Neural progenitor cell (in vitro differentiated cells): ENCODE results near the gene BUD31. TPM values are rescaled to one million over a fixed set of nuclear protein-coding genes. Genes with fewer than 3 reads are reported as not detected.
A peak's percentile ranks its signal among the peaks of the same experiment; 100 is the strongest.
"Not testable (repeated sequence)": the region's sequence is repeated elsewhere in the genome, so short reads cannot be mapped to it uniquely, and the experiment has no call there.

Experiments
- DNase-seq: peaks from one replicate; pipeline ENCODE4 v3.0.0-alpha.2; 2016; ENCODE audit warnings: low spot score
- H2AFZ ChIP-seq: fragments of 200-600 bp; sonication (generic); replicated peaks from 2 replicates; pipeline ENCODE4 v1.6.1; 2016; ENCODE audit warnings: antibody characterized with exemption
- H3F3A ChIP-seq: fragments of 200-600 bp; sonication (generic); 2 replicates; pipeline ENCODE4 v1.6.1; 2016; ENCODE audit warnings: antibody characterized with exemption, low read depth
- H3K27ac ChIP-seq: fragments of 200-600 bp; sonication (generic); 2 replicates; pipeline ENCODE4 v1.5.1; 2016; ENCODE audit warnings: mild to moderate bottlenecking
- H3K27me3 ChIP-seq: fragments of 200-600 bp; sonication (generic); 2 replicates; pipeline ENCODE4 v1.6.1; 2016; ENCODE audit warnings: mild to moderate bottlenecking, moderate library complexity
- H3K36me3 ChIP-seq: fragments of 200-600 bp; sonication (generic); 2 replicates; pipeline ENCODE4 v1.5.1; 2016
- H3K4me1 ChIP-seq: fragments of 200-600 bp; sonication (generic); 2 replicates; pipeline ENCODE4 v1.6.1; 2016; ENCODE audit warnings: mixed run types
- H3K4me2 ChIP-seq: fragments of 200-600 bp; sonication (generic); 2 replicates; pipeline ENCODE4 v1.6.1; 2016
- H3K4me3 ChIP-seq: fragments of 200-600 bp; sonication (generic); 2 replicates; pipeline ENCODE4 v1.5.1; 2016
- H3K79me2 ChIP-seq: fragments of 200-600 bp; sonication (generic); 2 replicates; pipeline ENCODE4 v1.6.1; 2016; ENCODE audit warnings: low read depth
- H3K9ac ChIP-seq: fragments of 200-600 bp; sonication (generic); 2 replicates; pipeline ENCODE4 v1.6.1; 2016
- H3K9me3 ChIP-seq: fragments of 200-600 bp; sonication (generic); 2 replicates; pipeline ENCODE4 v1.5.1; 2016; ENCODE audit warnings: low read depth
- H4K20me1 ChIP-seq: fragments of 200-600 bp; sonication (generic); 2 replicates; pipeline ENCODE4 v1.6.1; 2016; ENCODE audit warnings: low read depth
- H3K27ac Mint-ChIP-seq: 3 replicates; pipeline ENCODE4 v1.8.0; 2021; ENCODE audit warnings: mixed read lengths
- H3K27me3 Mint-ChIP-seq: 2 replicates; pipeline ENCODE4 v1.8.0; 2022; ENCODE audit warnings: low read depth, mild to moderate bottlenecking, inconsistent platforms, moderate library complexity, mixed read lengths; ENCODE audit not compliant: insufficient read depth
- H3K36me3 Mint-ChIP-seq: 3 replicates; pipeline ENCODE4 v1.8.0; 2021; ENCODE audit warnings: mixed read lengths
- H3K4me1 Mint-ChIP-seq: 3 replicates; pipeline ENCODE4 v1.8.0; 2021; ENCODE audit warnings: mixed read lengths
- H3K4me3 Mint-ChIP-seq: 3 replicates; pipeline ENCODE4 v1.8.0; 2021; ENCODE audit warnings: mild to moderate bottlenecking, moderate library complexity, mixed read lengths
- H3K9me3 Mint-ChIP-seq: 3 replicates; pipeline ENCODE4 v1.8.0; 2020; ENCODE audit warnings: mixed read lengths
- EZH2 ChIP-seq: fragments of 200-600 bp; sonication (generic); IDR thresholded peaks from 2 replicates; pipeline ENCODE4 v1.6.1; 2017; ENCODE audit warnings: antibody characterized with exemption, mild to moderate bottlenecking, moderate library complexity
- EZH2phosphoT487 ChIP-seq: fragments of 200-600 bp; sonication (generic); IDR thresholded peaks from 2 replicates; pipeline ENCODE4 v1.6.1; 2017; ENCODE audit warnings: antibody characterized with exemption
- total RNA-seq: library from RNA; depleted of rRNA; stranded (reverse); fragments of >200 nt; gene quantifications from 2 replicates; pipeline ENCODE4 v1.2.3, GENCODE V29; 2015; ENCODE audit warnings: low replicate concordance
- TF ChIP-seq, protein P1 (sequence below): fragments of 200-600 bp; sonication (generic); IDR thresholded peaks from 2 replicates; pipeline ENCODE4 v1.5.1; 2017; ENCODE audit warnings: antibody characterized with exemption, mild to moderate bottlenecking

Gene BUD31
- total RNA-seq, 1 donor from 2014 or later, result 98.2 TPM

DNA sequence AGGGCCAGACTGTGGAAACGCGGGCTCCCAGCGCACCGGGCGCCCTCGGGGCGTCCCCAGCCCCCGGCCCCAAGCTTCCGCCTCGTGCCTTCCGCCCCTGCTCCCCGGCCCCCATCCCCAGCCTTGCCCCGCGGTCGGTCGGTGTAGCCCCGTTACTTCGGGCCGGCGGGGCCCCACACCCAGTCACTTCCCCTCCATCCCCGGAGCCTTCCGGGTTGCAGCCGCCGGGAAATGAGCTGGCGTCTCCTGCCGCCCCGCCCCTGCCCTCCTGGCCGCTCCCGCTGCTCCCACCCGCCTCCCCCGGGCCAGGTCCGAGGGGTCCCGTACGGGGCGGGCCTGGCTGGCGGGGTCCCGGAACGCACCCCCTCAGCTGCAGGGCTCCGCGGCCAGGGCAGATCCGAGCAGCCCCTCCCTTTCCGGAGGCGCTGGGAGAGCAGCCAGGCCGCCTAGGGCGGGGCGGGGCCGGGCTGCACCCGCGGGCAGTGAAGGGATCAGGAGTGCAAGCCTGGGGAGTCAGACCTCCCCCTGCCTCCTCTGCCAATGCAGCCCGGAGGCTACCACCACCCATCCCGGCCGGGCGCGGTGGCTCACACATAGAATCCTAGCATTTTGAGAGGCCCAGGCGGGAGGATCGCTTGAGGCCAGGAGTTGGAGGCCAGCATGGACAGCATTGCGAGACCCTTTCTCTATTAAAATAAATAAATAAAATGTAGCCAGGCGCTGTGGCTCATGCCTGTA lies 33.5 kb upstream of the BUD31 start:
- peak overlapping the region; percentile 82 for H3K4me2 ChIP-seq
- TF ChIP-seq EZH2phosphoT487, result no peak

DNA sequence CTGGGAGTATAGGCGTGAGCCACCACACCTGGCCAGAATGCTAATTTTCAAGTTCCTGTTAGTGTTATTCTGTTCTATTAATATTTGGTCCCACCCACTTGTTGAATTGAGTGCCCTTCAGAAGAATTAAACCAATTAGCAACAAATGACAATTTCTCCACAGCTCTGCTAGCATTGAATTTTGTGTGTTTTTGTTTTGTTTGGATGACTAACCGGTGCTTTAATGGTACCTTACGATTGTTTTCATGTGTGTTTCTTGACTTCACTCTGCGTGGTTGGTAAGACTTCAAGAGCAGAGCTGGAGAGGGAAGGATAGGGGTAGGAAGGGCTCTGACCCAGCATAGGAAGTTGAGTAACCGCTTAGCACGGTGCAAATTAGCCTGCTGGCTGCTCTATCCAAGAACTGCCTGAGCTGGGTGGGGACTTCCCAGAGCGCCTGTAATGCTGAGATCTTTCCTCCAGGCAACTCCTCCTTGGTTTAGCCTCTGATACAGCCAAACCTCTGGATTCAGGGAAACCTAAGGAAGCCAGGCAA lies 29.7 kb upstream of the BUD31 start:
- Histone ChIP-seq H3K4me2 (no peak overlapping the region), H3K79me2 (peaks cover 12% of the 10 kb centered on the region), H3F3A (peaks cover 3% of the 10 kb centered on the region), H3K4me3 (no peak overlapping the region), H3K27ac (no peak overlapping the region), H3K9me3 (no peaks in the 10 kb centered on the region), H3K27me3 (peaks cover 1% of the 10 kb centered on the region), H3K4me1 (no peaks in the 10 kb centered on the region), H4K20me1 (no peaks in the 10 kb centered on the region), H2AFZ (no peak overlapping the region), H3K9ac (no peak overlapping the region), H3K36me3 (no peaks in the 10 kb centered on the region)
- no peak for DNase-seq
- Mint-ChIP-seq H3K4me1 (peaks cover 3% of the 10 kb centered on the region), H3K36me3 (peaks cover 4% of the 10 kb centered on the region), H3K9me3 (no peaks in the 10 kb centered on the region), H3K4me3 (no peak overlapping the region), H3K27me3 (no peaks in the 10 kb centered on the region), H3K27ac (no peak overlapping the region)
- TF ChIP-seq, protein P1, sequence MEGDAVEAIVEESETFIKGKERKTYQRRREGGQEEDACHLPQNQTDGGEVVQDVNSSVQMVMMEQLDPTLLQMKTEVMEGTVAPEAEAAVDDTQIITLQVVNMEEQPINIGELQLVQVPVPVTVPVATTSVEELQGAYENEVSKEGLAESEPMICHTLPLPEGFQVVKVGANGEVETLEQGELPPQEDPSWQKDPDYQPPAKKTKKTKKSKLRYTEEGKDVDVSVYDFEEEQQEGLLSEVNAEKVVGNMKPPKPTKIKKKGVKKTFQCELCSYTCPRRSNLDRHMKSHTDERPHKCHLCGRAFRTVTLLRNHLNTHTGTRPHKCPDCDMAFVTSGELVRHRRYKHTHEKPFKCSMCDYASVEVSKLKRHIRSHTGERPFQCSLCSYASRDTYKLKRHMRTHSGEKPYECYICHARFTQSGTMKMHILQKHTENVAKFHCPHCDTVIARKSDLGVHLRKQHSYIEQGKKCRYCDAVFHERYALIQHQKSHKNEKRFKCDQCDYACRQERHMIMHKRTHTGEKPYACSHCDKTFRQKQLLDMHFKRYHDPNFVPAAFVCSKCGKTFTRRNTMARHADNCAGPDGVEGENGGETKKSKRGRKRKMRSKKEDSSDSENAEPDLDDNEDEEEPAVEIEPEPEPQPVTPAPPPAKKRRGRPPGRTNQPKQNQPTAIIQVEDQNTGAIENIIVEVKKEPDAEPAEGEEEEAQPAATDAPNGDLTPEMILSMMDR, result no peak
- TF ChIP-seq EZH2 (no peak), EZH2phosphoT487 (no peak)

More for the DNA sequence above, 33.5 kb upstream of the BUD31 start:
- H3K27ac ChIP-seq, result no peak overlapping the region
- Mint-ChIP-seq H3K9me3 (no peaks in the 10 kb centered on the region), H3K36me3 (peaks cover 4% of the 10 kb centered on the region), H3K4me1 (peaks cover 16% of the 10 kb centered on the region), H3K27me3 (peaks cover 6% of the 10 kb centered on the region), H3K27ac (no peak overlapping the region), H3K4me3 (peak overlapping the region; percentile 78)
- H3K27me3 ChIP-seq, result peaks cover 12% of the 10 kb centered on the region
- peak; percentile 74 for DNase-seq
- no peak overlapping the region for H3K9ac ChIP-seq
- peak overlapping the region; percentile 95 for H3K4me3 ChIP-seq
- peaks cover 24% of the 10 kb centered on the region for H3F3A ChIP-seq
- H3K36me3 ChIP-seq, result no peaks in the 10 kb centered on the region
- peaks cover 12% of the 10 kb centered on the region for H3K79me2 ChIP-seq
- no peaks in the 10 kb centered on the region for H3K9me3 ChIP-seq
- H4K20me1 ChIP-seq, result peaks cover 4% of the 10 kb centered on the region
- peak overlapping the region; percentile 95 for H2AFZ ChIP-seq
- no peaks in the 10 kb centered on the region for H3K4me1 ChIP-seq

DNA sequence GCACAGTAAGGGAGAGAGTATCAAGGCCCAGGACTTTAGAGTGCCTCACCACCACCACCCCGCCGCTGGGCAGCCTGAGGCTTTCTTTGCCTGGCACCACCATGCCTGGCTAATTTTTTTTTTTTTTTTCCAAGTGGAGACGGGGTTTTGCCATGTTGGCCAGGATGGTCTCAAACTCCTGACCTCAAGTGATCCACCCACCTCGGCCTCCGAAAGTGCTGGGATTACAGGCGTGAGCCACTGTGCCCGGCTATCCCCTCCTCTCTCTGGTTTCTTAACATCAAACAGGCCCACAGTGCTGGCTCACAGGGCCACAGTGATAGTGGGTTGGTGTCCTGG lies 29.1 kb upstream of the BUD31 start:
- DNase-seq, H4K20me1 ChIP-seq, H2AFZ ChIP-seq, H3K27ac ChIP-seq, H3K27ac Mint-ChIP-seq, H3K27me3 Mint-ChIP-seq, H3K4me3 Mint-ChIP-seq, H3K9me3 Mint-ChIP-seq, H3F3A ChIP-seq, H3K4me1 ChIP-seq, H3K36me3 Mint-ChIP-seq, H3K36me3 ChIP-seq, H3K4me2 ChIP-seq, H3K9me3 ChIP-seq, H3K4me3 ChIP-seq, H3K4me1 Mint-ChIP-seq, H3K27me3 ChIP-seq: not testable (repeated sequence)
- peak overlapping the region; percentile 10 for H3K9ac ChIP-seq
- H3K79me2 ChIP-seq, result peaks cover 12% of the 10 kb centered on the region

DNA sequence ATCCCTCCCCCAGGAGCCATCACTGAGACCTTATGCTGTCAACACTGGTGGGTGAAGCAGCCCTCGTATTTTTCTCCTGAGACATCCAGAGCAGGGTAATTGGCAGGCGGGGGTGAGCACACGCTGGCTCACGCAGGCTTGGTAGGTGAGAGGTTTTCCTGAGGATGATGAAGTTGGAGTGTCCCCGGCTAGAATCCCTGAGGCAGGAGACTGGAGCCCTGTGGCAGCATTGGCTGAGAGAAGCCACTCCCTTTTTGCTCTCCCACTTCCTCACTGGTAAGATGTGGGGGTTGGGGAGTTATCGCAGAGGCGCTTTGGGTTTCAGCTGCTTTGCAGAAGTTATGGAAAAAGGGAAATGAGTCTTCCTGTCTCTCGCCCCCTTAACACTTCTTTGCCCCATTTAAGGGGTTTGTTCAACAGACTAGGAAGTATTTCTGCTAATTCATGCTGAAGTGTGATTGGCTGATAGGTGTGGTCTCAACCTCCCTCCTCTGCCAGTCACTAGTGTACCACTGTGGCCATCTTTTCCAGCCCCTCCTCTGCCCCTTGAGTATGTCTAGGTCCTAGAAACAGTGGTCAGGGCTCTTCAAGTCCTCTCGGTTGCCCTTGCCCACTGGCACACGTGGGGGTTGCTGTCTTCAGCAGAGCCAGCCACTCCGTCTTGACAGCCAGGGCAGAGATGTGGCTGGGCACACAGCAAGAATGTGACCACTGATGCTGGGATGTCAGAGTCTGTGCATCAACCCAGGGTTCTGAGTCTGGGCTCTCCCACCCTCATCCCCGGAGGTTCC lies 28.5 kb upstream of the BUD31 start:
- Histone ChIP-seq H3F3A (no peaks in the 10 kb centered on the region), H2AFZ (no peak overlapping the region), H3K9me3 (no peaks in the 10 kb centered on the region), H3K27me3 (no peaks in the 10 kb centered on the region), H4K20me1 (no peaks in the 10 kb centered on the region), H3K4me1 (no peaks in the 10 kb centered on the region), H3K9ac (peak overlapping the region; percentile 10), H3K79me2 (peaks cover 11% of the 10 kb centered on the region), H3K4me3 (no peak overlapping the region), H3K27ac (no peak overlapping the region), H3K4me2 (no peak overlapping the region), H3K36me3 (no peaks in the 10 kb centered on the region)
- H3K27ac Mint-ChIP-seq, result no peak overlapping the region
- peaks cover 3% of the 10 kb centered on the region for H3K4me1 Mint-ChIP-seq
- H3K36me3 Mint-ChIP-seq, result peaks cover 4% of the 10 kb centered on the region
- no peaks in the 10 kb centered on the region for H3K27me3 Mint-ChIP-seq
- DNase-seq, result no peak
- no peaks in the 10 kb centered on the region for H3K9me3 Mint-ChIP-seq
- H3K4me3 Mint-ChIP-seq, result no peak overlapping the region
- TF ChIP-seq EZH2phosphoT487 (no peak), EZH2 (no peak)
- TF ChIP-seq, protein P1, result no peak
